ENCODE measurements around the gene DLAT.

Gene DLAT

GRCh38 chr11:112024773-112025678 is at the start of gene DLAT:
DLAT (plus strand) TSS chr11:112025408; CDS start chr11:112025473, 65 bp downstream.
- peak; percentile 79 for DNase-seq

- no peak for DNase-seq
Observed at GRCh38 chr11:111976119-111976766, 49.0 kb upstream of the DLAT start.

- DNase-seq, result peak; percentile 7
Observed at GRCh38 chr11:111976767-111977145, 48.5 kb upstream of the DLAT start.

- peak; percentile 47 for DNase-seq
Observed at GRCh38 chr11:111977146-111978027, 47.8 kb upstream of the DLAT start.

- DNase-seq, result peak; percentile 69
Observed at GRCh38 chr11:111978028-111978771, 47.0 kb upstream of the DLAT start.

GRCh38 chr11:111980062-111980461 is 45.1 kb upstream of the DLAT start:
- no peak for DNase-seq

- DNase-seq, result no peak
Observed at GRCh38 chr11:111981270-111981669, 43.9 kb upstream of the DLAT start.

GRCh38 chr11:111982019-111982464 is 43.2 kb upstream of the DLAT start:
- DNase-seq, result peak; percentile 18

- no peak for DNase-seq
Observed at GRCh38 chr11:111982541-111983186, 42.5 kb upstream of the DLAT start.

GRCh38 chr11:111983187-111983986 is 41.8 kb upstream of the DLAT start:
- DNase-seq, result no peak

- no peak for DNase-seq
Observed at GRCh38 chr11:111986589-111986988, 38.6 kb upstream of the DLAT start.

GRCh38 chr11:111990381-111990780 is 34.8 kb upstream of the DLAT start:
- DNase-seq, result no peak

- DNase-seq, result no peak
Observed at GRCh38 chr11:111992206-111992855, 32.9 kb upstream of the DLAT start.

- no peak for DNase-seq
Observed at GRCh38 chr11:111996129-111996528, 29.1 kb upstream of the DLAT start.

- DNase-seq, result peak; percentile 43
Observed at GRCh38 chr11:111996669-111997068, 28.5 kb upstream of the DLAT start.

- DNase-seq, result no peak
Observed at GRCh38 chr11:111999111-111999510, 26.1 kb upstream of the DLAT start.

GRCh38 chr11:112000703-112001102 is 24.5 kb upstream of the DLAT start:
- DNase-seq, result no peak

- DNase-seq, result no peak
Observed at GRCh38 chr11:112002491-112003216, 22.6 kb upstream of the DLAT start.

GRCh38 chr11:112004389-112004788 is 20.8 kb upstream of the DLAT start:
- peak; percentile 8 for DNase-seq
